ENCODE results near the gene KLHL1.

Gene KLHL1

GRCh38 chr13:69959046-69959445, 149.2 kb downstream of the KLHL1 start:
- TF ChIP-seq, protein P1, sequence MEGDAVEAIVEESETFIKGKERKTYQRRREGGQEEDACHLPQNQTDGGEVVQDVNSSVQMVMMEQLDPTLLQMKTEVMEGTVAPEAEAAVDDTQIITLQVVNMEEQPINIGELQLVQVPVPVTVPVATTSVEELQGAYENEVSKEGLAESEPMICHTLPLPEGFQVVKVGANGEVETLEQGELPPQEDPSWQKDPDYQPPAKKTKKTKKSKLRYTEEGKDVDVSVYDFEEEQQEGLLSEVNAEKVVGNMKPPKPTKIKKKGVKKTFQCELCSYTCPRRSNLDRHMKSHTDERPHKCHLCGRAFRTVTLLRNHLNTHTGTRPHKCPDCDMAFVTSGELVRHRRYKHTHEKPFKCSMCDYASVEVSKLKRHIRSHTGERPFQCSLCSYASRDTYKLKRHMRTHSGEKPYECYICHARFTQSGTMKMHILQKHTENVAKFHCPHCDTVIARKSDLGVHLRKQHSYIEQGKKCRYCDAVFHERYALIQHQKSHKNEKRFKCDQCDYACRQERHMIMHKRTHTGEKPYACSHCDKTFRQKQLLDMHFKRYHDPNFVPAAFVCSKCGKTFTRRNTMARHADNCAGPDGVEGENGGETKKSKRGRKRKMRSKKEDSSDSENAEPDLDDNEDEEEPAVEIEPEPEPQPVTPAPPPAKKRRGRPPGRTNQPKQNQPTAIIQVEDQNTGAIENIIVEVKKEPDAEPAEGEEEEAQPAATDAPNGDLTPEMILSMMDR (IDR thresholded peaks at IDR 0.05; ENCODE audit: extremely low read depth, missing control alignments): no peak
- no peak for DNase-seq (ENCODE audit: low spot score)

- DNase-seq (ENCODE audit: low spot score): no peak
- TF ChIP-seq, protein P1 (IDR thresholded peaks at IDR 0.05; ENCODE audit: extremely low read depth, missing control alignments): no peak
Measured at GRCh38 chr13:69956839-69957238, 151.4 kb downstream of the KLHL1 start.

DNA sequence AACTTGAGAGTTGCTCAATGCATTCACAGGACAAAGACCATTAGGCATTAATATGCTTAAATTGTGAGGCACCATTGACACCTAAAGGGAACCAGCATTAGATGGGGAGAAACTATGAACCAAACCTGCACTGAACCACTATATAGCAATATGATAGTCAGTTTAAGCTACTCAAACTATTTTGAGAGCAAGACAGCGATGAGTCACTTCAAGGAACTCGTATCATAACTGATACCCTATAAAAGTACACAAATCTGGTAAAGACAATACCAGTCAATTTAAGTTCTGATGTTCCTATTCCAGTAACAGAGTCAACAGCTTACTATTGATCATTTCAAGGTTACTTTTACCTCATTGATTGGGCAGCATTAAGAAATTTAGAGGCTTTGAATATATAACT, 151.9 kb downstream of the KLHL1 start:
- TF ChIP-seq, protein P1 (IDR thresholded peaks at IDR 0.05; ENCODE audit: extremely low read depth, missing control alignments): no peak

GRCh38 chr13:69955271-69955670, 153.0 kb downstream of the KLHL1 start:
- TF ChIP-seq, protein P1 (IDR thresholded peaks at IDR 0.05; ENCODE audit: extremely low read depth, missing control alignments): no peak

More for the DNA sequence above, 151.9 kb downstream of the KLHL1 start:
- no peak for DNase-seq (ENCODE audit: low spot score)

GRCh38 chr13:69951412-69951811, 156.8 kb downstream of the KLHL1 start:
- no peak for DNase-seq (ENCODE audit: low spot score)
- TF ChIP-seq, protein P1 (IDR thresholded peaks at IDR 0.05; ENCODE audit: extremely low read depth, missing control alignments): no peak

More at GRCh38 chr13:69955271-69955670, 153.0 kb downstream of the KLHL1 start:
- DNase-seq (ENCODE audit: low spot score): no peak

DNA sequence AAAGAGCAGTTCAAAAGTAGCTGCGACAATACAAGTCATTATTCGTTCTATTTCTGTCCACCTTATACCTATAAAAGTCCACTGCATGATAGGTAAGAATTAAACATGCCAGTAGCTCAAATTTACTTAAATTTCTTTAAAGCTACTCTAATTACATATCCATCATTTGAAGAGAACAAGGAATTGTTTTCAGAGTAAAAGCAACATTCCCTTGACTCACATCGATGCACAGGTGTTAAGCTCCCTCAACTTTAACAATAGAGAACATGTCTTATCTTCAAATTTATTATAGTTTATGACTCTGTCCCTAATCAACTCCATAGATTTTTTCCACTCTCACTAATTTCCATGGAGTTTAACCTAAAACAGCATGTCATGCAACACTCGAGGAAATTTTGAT, 158.1 kb downstream of the KLHL1 start:
- DNase-seq (ENCODE audit: low spot score): no peak
- TF ChIP-seq, protein P1 (IDR thresholded peaks at IDR 0.05; ENCODE audit: extremely low read depth, missing control alignments): no peak

- DNase-seq (ENCODE audit: low spot score): peak; percentile 14
- TF ChIP-seq, protein P1 (IDR thresholded peaks at IDR 0.05; ENCODE audit: extremely low read depth, missing control alignments): no peak
Measured at GRCh38 chr13:69948016-69948415, 160.2 kb downstream of the KLHL1 start.
